GM21737 (cell line): ENCODE results near the gene EYA4.

Source experiments
- ATAC-seq: cut with Tn5 transposase; IDR thresholded peaks from one replicate; pipeline ENCODE4 v1.9.1; 2021; ENCODE audit warnings: mild to moderate bottlenecking, moderate library complexity; ENCODE audit not compliant: unreplicated experiment

The EYA4 gene

GRCh38 chr6:133242637-133243585 is 1.8 kb downstream of the EYA4 start:
- ATAC-seq = no peak

- no peak for ATAC-seq
These were observed 2.7 kb downstream of the EYA4 start for GRCh38 chr6:133243723-133244305.

- ATAC-seq = no peak
These were observed 3.4 kb downstream of the EYA4 start for GRCh38 chr6:133244519-133244918.

- ATAC-seq = no peak
These were observed 3.9 kb downstream of the EYA4 start for GRCh38 chr6:133245007-133245406.

GRCh38 chr6:133245422-133245903 is 4.3 kb downstream of the EYA4 start:
- ATAC-seq = no peak

- ATAC-seq = no peak
These were observed 6.4 kb downstream of the EYA4 start for GRCh38 chr6:133247581-133247980.

GRCh38 chr6:133248241-133249001 is 7.3 kb downstream of the EYA4 start:
- no peak for ATAC-seq

GRCh38 chr6:133251688-133252087 is 10.5 kb downstream of the EYA4 start:
- ATAC-seq = no peak

- no peak for ATAC-seq
These were observed 13.5 kb downstream of the EYA4 start for GRCh38 chr6:133254552-133255228.

GRCh38 chr6:133257545-133258105 is 16.5 kb downstream of the EYA4 start:
- no peak for ATAC-seq

- ATAC-seq = no peak
These were observed 18.4 kb downstream of the EYA4 start for GRCh38 chr6:133259561-133259960.

GRCh38 chr6:133262804-133263203 is 21.6 kb downstream of the EYA4 start:
- no peak for ATAC-seq

- no peak for ATAC-seq
These were observed 23.9 kb downstream of the EYA4 start for GRCh38 chr6:133265066-133265465.

GRCh38 chr6:133266186-133266585 is 25.0 kb downstream of the EYA4 start:
- ATAC-seq = no peak

GRCh38 chr6:133268621-133269020 is 27.5 kb downstream of the EYA4 start:
- ATAC-seq = no peak

GRCh38 chr6:133274813-133275212 is 33.7 kb downstream of the EYA4 start:
- no peak for ATAC-seq

- ATAC-seq = no peak
These were observed 34.1 kb downstream of the EYA4 start for GRCh38 chr6:133275213-133275612.

GRCh38 chr6:133277228-133277899 is 36.2 kb downstream of the EYA4 start:
- ATAC-seq = no peak

GRCh38 chr6:133277900-133278545 is 36.9 kb downstream of the EYA4 start:
- no peak for ATAC-seq
